OCI-LY7 (cell line): Measurements from ENCODE around the gene NCBP2. TPM values are rescaled to one million over a fixed set of nuclear protein-coding genes. Genes with fewer than 3 reads are reported as not detected.

Experiments used
- BruUV-seq: library from RNA; stranded (reverse); fragments of 400-500 nt; replicated peaks from 2 replicates; lab custom pipeline; 2021; lab: Mats Ljungman, UMichigan
- CTCF ChIA-PET: fragments of 300-600 bp; sonication (Branson Sonifier 250); formaldehyde crosslinking; loops from one replicate; lab custom pipeline; 2022; ENCODE audit warnings: antibody characterized with exemption; ENCODE audit not compliant: unreplicated experiment; lab: Charles Lee
- POLR2A ChIA-PET: fragments of 300-600 bp; sonication (Branson Sonifier 250); formaldehyde crosslinking; loops from one replicate; lab custom pipeline; 2022; ENCODE audit warnings: antibody characterized with exemption; lab: Charles Lee
- DNase-seq: peaks from one replicate; pipeline ENCODE4 v3.0.0-alpha.2; 2015; ENCODE audit warnings: low spot score
- H2AFZ ChIP-seq: fragments of 200-600 bp; sonication (generic), shearing (Covaris generic); 2 replicates; pipeline ENCODE4 v1.6.1; 2014; ENCODE audit warnings: mild to moderate bottlenecking, antibody characterized with exemption, low read length, moderate library complexity
- H3K27ac ChIP-seq: fragments of 200-600 bp; sonication (generic); 2 replicates; pipeline ENCODE4 v1.5.1; 2014; ENCODE audit warnings: mixed run types, low read depth, mild to moderate bottlenecking, moderate library complexity, low read length, inconsistent platforms; ENCODE audit not compliant: poor library complexity, severe bottlenecking
- H3K36me3 ChIP-seq: fragments of 200-600 bp; sonication (generic); 2 replicates; pipeline ENCODE4 v1.6.1; 2014; ENCODE audit warnings: mild to moderate bottlenecking, antibody characterized with exemption, low read length, moderate library complexity, mixed read lengths; ENCODE audit not compliant: insufficient read depth
- H3K4me1 ChIP-seq: fragments of 200-600 bp; sonication (generic); 2 replicates; pipeline ENCODE4 v1.5.1; 2014; ENCODE audit warnings: mild to moderate bottlenecking, low read length; ENCODE audit not compliant: insufficient read depth, poor library complexity, severe bottlenecking
- H3K4me2 ChIP-seq: fragments of 200-600 bp; sonication (generic); 2 replicates; pipeline ENCODE4 v1.6.1; 2014; ENCODE audit warnings: mild to moderate bottlenecking, low read length
- H3K4me3 ChIP-seq: fragments of 200-600 bp; sonication (generic); 2 replicates; pipeline ENCODE4 v1.5.1; 2014; ENCODE audit warnings: mild to moderate bottlenecking, low read depth, low read length; ENCODE audit not compliant: poor library complexity, severe bottlenecking
- H3K79me2 ChIP-seq: fragments of 200-600 bp; sonication (generic); 2 replicates; pipeline ENCODE4 v1.6.1; 2016; ENCODE audit warnings: low read depth, mild to moderate bottlenecking, low read length, moderate library complexity, mixed read lengths; ENCODE audit not compliant: insufficient read depth
- H3K9me2 ChIP-seq: fragments of 200-600 bp; sonication (generic); 2 replicates; pipeline ENCODE4 v1.6.1; 2016; ENCODE audit warnings: mild to moderate bottlenecking, low read length, mixed read lengths; ENCODE audit not compliant: insufficient read depth
- H3K9me3 ChIP-seq: fragments of 200-600 bp; sonication (generic); 2 replicates; pipeline ENCODE4 v1.6.1; 2014; ENCODE audit warnings: mild to moderate bottlenecking, mixed run types, low read length, mixed read lengths
- H4K20me1 ChIP-seq: fragments of 200-600 bp; sonication (generic); 2 replicates; pipeline ENCODE4 v1.6.1; 2014; ENCODE audit warnings: mild to moderate bottlenecking, antibody characterized with exemption, low read length, moderate library complexity, mixed read lengths; ENCODE audit not compliant: insufficient read depth
- EZH2phosphoT487 ChIP-seq: fragments of 200-600 bp; sonication (generic); IDR thresholded peaks from 2 replicates; pipeline ENCODE4 v1.6.1; 2018; ENCODE audit warnings: low read depth, borderline replicate concordance, mild to moderate bottlenecking, mixed run types, antibody characterized with exemption, low read length, moderate library complexity, mixed read lengths
- intact Hi-C: fragments of 100-400 bp; cut with micrococcal nuclease; formaldehyde crosslinking; loops from one replicate; pipeline ENCODE4 v1.10.0; 2022; ENCODE audit not compliant: unreplicated experiment
- total RNA-seq, 2 experiments: library from RNA; depleted of rRNA in 1 of 2; stranded (reverse); fragments of >200 nt in 1 of 2; shearing (Covaris generic) in 1 of 2; gene quantifications; 2 replicates each; pipeline ENCODE4 v1.2.3, GENCODE V29; 2014 to 2022
- TF ChIP-seq, protein P1 (sequence below): fragments of 200-600 bp; sonication (generic); conservative IDR thresholded peaks from 2 replicates; pipeline ENCODE4 v1.5.1; 2014; ENCODE audit warnings: mild to moderate bottlenecking, antibody characterized with exemption, low read length, moderate library complexity, mixed read lengths

Gene NCBP2
- total RNA-seq, 2 experiments from 2014 or later: 46.4 to 73.6 TPM

DNA sequence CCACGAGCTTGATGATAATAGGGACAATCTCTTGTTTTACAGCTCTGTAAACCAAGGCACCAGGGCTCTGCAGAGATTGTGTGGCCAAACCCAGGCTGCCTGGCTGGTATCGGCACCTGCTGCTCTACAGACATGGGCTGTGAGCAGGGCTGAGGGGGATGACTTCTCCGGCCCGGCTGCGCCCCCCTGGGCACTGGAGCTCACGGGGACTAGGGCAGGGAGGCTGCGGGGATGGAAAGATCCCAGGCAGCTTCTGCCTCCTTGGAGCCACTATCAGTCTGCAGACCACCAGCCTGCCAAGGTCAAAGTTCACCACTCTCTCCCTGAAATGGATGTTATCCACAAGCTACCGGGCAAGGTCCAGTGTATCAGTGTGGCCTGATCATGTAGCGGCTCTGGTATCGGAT lies 48.3 kb upstream of the NCBP2 start:
- no peak for DNase-seq
- ChIA-PET CTCF (no interaction called here), POLR2A (no interaction called here)
- Histone ChIP-seq H3K4me2 (no peak overlapping the region), H3K27ac (no peak overlapping the region), H4K20me1 (no peaks in the 10 kb centered on the region), H2AFZ (no peak overlapping the region), H3K9me2 (no peaks in the 10 kb centered on the region), H3K9me3 (no peaks in the 10 kb centered on the region), H3K79me2 (no peaks in the 10 kb centered on the region), H3K4me3 (no peak overlapping the region), H3K36me3 (no peaks in the 10 kb centered on the region), H3K4me1 (no peaks in the 10 kb centered on the region)
- no peak for TF ChIP-seq EZH2phosphoT487
- TF ChIP-seq, protein P1, sequence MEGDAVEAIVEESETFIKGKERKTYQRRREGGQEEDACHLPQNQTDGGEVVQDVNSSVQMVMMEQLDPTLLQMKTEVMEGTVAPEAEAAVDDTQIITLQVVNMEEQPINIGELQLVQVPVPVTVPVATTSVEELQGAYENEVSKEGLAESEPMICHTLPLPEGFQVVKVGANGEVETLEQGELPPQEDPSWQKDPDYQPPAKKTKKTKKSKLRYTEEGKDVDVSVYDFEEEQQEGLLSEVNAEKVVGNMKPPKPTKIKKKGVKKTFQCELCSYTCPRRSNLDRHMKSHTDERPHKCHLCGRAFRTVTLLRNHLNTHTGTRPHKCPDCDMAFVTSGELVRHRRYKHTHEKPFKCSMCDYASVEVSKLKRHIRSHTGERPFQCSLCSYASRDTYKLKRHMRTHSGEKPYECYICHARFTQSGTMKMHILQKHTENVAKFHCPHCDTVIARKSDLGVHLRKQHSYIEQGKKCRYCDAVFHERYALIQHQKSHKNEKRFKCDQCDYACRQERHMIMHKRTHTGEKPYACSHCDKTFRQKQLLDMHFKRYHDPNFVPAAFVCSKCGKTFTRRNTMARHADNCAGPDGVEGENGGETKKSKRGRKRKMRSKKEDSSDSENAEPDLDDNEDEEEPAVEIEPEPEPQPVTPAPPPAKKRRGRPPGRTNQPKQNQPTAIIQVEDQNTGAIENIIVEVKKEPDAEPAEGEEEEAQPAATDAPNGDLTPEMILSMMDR: no peak
- intact Hi-C loops: no loop called here
- no TSS peak for BruUV-seq

DNA sequence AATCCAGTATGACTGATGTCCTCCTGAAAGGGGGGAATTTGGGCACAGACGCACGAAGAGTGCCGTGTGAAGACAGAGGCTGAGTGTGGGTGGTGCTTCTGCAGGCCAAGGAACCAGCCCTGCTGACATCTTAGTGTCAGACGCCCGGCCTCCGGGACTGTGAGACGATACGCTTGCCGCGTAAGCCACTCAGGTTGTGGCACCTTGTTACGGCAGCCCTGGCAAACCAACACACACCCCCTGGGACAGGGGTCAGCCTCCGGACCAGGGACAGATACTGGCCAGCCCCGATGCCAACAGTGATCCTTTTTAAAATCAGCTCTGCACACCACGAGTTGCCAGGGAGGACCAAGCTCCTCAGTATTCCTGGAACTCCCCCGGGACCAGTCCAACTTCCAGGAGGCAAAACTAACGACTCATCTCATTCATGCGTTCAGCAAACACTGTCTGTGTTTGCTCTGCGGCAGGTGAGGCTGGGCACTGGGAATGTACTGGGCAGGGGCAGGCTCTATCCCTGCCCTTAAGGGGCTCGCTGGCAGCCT lies 47.5 kb upstream of the NCBP2 start:
- CTCF ChIA-PET: no interaction called here
- DNase-seq: no peak
- no TSS peak for BruUV-seq
- no peaks in the 10 kb centered on the region for H3K4me1 ChIP-seq
- intact Hi-C loops: no loop called here
- H4K20me1 ChIP-seq: no peaks in the 10 kb centered on the region
- H2AFZ ChIP-seq: no peak overlapping the region
- no peaks in the 10 kb centered on the region for H3K9me3 ChIP-seq
- TF ChIP-seq, protein P1: no peak
- TF ChIP-seq EZH2phosphoT487: no peak
- H3K4me2 ChIP-seq: no peak overlapping the region
- H3K79me2 ChIP-seq: no peaks in the 10 kb centered on the region
- H3K36me3 ChIP-seq: no peaks in the 10 kb centered on the region
- no peak overlapping the region for H3K4me3 ChIP-seq
- POLR2A ChIA-PET: no interaction called here
- no peaks in the 10 kb centered on the region for H3K9me2 ChIP-seq
- H3K27ac ChIP-seq: no peak overlapping the region

DNA sequence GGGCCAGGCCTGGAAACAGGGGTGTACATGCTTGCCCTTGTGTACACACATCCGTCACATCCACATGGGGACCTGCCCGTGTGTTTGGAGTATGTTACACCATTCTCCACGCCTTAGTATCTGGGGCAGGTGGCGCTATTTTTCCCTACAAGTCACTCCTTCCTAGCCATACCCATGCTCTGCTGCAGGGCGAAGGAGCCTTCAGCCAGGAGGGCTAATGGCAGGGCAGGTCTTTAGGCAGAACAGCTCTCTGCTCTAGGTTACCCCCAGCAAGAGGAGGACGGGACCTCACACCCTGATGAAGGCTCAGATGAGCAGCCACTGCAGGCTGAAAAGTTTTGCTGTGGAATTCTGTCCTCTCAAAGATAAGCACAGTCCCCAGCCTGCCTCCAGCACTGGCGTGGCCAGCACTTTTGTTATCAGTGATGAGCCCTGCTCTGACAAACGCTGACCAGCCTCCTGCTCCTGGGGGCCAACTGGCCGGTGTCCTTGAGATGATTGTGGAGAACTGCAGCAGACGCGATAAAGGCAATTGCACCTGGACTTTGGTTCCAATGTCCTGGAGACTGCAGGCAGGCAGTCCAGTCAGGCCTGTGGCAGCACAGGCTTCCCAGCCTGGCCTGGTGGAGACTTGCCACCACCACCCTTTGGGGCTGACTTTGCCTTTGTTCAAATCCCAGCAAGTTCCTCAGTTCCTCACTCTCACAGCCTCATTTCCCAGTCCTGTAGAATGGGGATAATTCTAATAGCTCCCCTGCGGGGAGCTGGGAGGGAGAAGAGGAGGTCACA lies 46.1 kb upstream of the NCBP2 start:
- Histone ChIP-seq H2AFZ (no peak overlapping the region), H3K9me2 (no peaks in the 10 kb centered on the region), H3K36me3 (no peaks in the 10 kb centered on the region), H3K27ac (no peak overlapping the region), H3K4me1 (no peaks in the 10 kb centered on the region), H3K4me2 (no peak overlapping the region), H4K20me1 (no peaks in the 10 kb centered on the region), H3K4me3 (no peak overlapping the region), H3K9me3 (no peaks in the 10 kb centered on the region), H3K79me2 (no peaks in the 10 kb centered on the region)
- POLR2A ChIA-PET: interaction anchor here (0.5 kb wide), 1 partner anchor 105 kb away, joined by 6 read pairs; no protein-coding TSS in a partner anchor
- CTCF ChIA-PET: no interaction called here
- peak; percentile 47 for DNase-seq
- intact Hi-C loops: no loop called here
- BruUV-seq: no TSS peak
- no peak for TF ChIP-seq EZH2phosphoT487
- TF ChIP-seq, protein P1: peak; percentile 68
